Subcutaneous adipose tissue (tissue), 4 donors: ENCODE results near the gene TRIM23. TPM values are rescaled to one million over a fixed set of nuclear protein-coding genes. Genes with fewer than 3 reads are reported as not detected.

Experiments
- CTCF ChIP-seq: fragments of 450-650 bp; IDR thresholded peaks from one replicate; pipeline ENCODE4 v1.5.1; 2016; ENCODE audit warnings: low read depth, mild to moderate bottlenecking, control low read depth, antibody characterized with exemption, moderate library complexity
- total RNA-seq, 4 donors: library from RNA; depleted of rRNA; stranded (reverse); fragments of >200 nt; gene quantifications; one replicate each; pipeline ENCODE4 v1.1.0, GENCODE V29; 2016

Gene TRIM23
- total RNA-seq, 4 donors from 2014 or later, result 15.1 to 25.5 (median 15.4) TPM

GRCh38 chr5:65612298-65612907 is 11.7 kb downstream of the TRIM23 start:
- no peak for TF ChIP-seq CTCF

- TF ChIP-seq CTCF, result no peak
Observed at GRCh38 chr5:65611524-65611923, 12.6 kb downstream of the TRIM23 start.

- no peak for TF ChIP-seq CTCF
Observed at GRCh38 chr5:65588694-65589093, 35.4 kb downstream of the TRIM23 start.

GRCh38 chr5:65577141-65577540 is 47.0 kb downstream of the TRIM23 start:
- no peak for TF ChIP-seq CTCF

GRCh38 chr5:65570598-65571226 is 53.4 kb downstream of the TRIM23 start:
- TF ChIP-seq CTCF, result no peak

- TF ChIP-seq CTCF, result no peak
Observed at GRCh38 chr5:65566505-65566904, 57.6 kb downstream of the TRIM23 start.

GRCh38 chr5:65563777-65564176 is 60.4 kb downstream of the TRIM23 start:
- TF ChIP-seq CTCF, result no peak
